H1 (cell line): Measurements from ENCODE around the gene PTPRO. TPM values are rescaled to one million over a fixed set of nuclear protein-coding genes. Genes with fewer than 3 reads are reported as not detected.

Source experiments
- BRCA1 ChIP-seq: IDR thresholded peaks from 2 replicates; pipeline ENCODE4 v1.6.1; 2012; ENCODE audit warnings: low read depth, low read length, improper control_type of control experiment
- CHD1 ChIP-seq: IDR thresholded peaks from 2 replicates; pipeline ENCODE4 v1.6.1; 2012; ENCODE audit warnings: low read depth, low read length, improper control_type of control experiment
- MAFK ChIP-seq: IDR thresholded peaks from 2 replicates; pipeline ENCODE4 v1.6.1; 2012; ENCODE audit warnings: low read depth, mild to moderate bottlenecking, improper control_type of control experiment, low read length
- RXRA ChIP-seq: IDR thresholded peaks from 2 replicates; pipeline ENCODE4 v1.6.1; 2011; ENCODE audit warnings: low read depth, mild to moderate bottlenecking, low read length, moderate library complexity; ENCODE audit not compliant: insufficient read depth
- SIX5 ChIP-seq: IDR thresholded peaks from 2 replicates; pipeline ENCODE4 v1.6.1; 2011; ENCODE audit warnings: mild to moderate bottlenecking, low read depth, low read length
- SP4 ChIP-seq: IDR thresholded peaks from 2 replicates; pipeline ENCODE4 v1.6.1; 2012; ENCODE audit warnings: low read length, inconsistent platforms
- SUZ12 ChIP-seq: fragments of 200-600 bp; sonication (generic); IDR thresholded peaks from 2 replicates; pipeline ENCODE4 v1.6.1; 2012; ENCODE audit warnings: mild to moderate bottlenecking, inconsistent platforms, low read length, moderate library complexity, mixed read lengths
- polyA plus RNA-seq, 7 experiments: library from polyadenylated mRNA; depleted of rRNA in 3 of 7; stranded (reverse) in 5 of 7; unstranded in 2 of 7; fragments of >200 nt in 5 of 7; fragments of 200-250 nt in 2 of 7; gene quantifications; 1 replicate in 5 of 7; 2 replicates in 1 of 7; 4 replicates in 1 of 7; pipeline versions ENCODE4 v1.2.1 to v1.2.3, GENCODE V29; 2011 to 2013; ENCODE audit warnings: missing spikeins in 2 of 7, mixed read lengths in 2 of 7
- total RNA-seq: library from RNA; stranded (reverse); fragmentation: NEBNext Ultra II Directional; extraction: Animal tissue kit (Norgen Biotek cat#: 25700); gene quantifications from 2 replicates; pipeline ENCODE4 v1.2.1, GENCODE V29; 2021
- TF ChIP-seq, protein P1 (sequence below): fragments of 300-600 bp; sonication (generic); IDR thresholded peaks from 2 replicates; pipeline ENCODE4 v1.7.1; 2012; ENCODE audit warnings: low read length, moderate library complexity, mild to moderate bottlenecking, inconsistent platforms; ENCODE audit not compliant: insufficient replicate concordance
- TF ChIP-seq, protein P2 (sequence below): IDR thresholded peaks from 2 replicates; pipeline ENCODE4 v1.6.1; 2011; ENCODE audit warnings: low read length, improper control_type of control experiment

PTPRO gene
- total and polyA plus RNA-seq, 2 of the 8 experiments (the other 6 are each of a cell fraction or from before 2014, with no cell fraction given): 0.73 to 1.7 TPM

DNA sequence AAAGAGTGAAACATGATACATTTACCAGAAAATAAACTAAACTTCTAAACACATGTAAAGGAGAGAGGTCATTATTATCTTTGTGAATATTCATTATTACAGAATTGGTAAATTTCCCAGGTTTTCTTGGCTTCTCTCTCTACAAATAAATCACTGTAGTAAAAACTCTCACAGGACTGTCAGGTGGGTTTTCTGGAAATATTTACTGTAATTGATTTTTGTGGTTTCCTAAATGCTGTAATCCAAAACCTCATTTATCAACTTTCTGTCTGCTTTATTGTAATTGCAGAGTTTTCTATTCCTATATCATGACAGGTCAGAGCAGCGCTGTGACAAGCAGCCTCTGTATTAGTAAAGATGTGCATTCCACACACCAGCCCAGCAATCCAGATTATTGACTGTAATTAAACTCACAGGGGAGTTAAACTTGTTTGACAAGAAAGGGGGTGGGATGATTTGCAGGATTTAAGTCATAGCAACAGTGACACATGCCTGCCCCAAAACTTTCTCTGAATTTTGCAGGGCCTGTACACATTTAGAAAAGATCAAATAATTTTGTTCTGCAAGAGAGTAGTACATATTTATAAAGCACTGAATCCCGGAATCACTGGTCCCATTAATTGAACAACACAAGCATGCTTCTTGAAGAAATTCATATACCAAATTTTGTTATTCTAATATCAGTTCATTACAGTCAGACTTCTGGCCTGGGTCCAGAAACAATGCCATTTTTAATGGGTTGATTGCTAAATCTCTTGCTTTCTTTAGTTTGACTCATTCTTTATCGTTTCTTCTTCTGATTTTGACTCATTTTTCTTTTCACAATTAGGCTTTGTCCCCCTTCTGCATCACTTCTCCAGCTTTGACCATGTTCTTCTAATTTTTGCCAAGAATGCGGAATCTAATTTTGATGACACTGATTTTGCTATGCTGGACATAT is 42.2 kb downstream of the PTPRO start (continued):
- TF ChIP-seq, protein P1, sequence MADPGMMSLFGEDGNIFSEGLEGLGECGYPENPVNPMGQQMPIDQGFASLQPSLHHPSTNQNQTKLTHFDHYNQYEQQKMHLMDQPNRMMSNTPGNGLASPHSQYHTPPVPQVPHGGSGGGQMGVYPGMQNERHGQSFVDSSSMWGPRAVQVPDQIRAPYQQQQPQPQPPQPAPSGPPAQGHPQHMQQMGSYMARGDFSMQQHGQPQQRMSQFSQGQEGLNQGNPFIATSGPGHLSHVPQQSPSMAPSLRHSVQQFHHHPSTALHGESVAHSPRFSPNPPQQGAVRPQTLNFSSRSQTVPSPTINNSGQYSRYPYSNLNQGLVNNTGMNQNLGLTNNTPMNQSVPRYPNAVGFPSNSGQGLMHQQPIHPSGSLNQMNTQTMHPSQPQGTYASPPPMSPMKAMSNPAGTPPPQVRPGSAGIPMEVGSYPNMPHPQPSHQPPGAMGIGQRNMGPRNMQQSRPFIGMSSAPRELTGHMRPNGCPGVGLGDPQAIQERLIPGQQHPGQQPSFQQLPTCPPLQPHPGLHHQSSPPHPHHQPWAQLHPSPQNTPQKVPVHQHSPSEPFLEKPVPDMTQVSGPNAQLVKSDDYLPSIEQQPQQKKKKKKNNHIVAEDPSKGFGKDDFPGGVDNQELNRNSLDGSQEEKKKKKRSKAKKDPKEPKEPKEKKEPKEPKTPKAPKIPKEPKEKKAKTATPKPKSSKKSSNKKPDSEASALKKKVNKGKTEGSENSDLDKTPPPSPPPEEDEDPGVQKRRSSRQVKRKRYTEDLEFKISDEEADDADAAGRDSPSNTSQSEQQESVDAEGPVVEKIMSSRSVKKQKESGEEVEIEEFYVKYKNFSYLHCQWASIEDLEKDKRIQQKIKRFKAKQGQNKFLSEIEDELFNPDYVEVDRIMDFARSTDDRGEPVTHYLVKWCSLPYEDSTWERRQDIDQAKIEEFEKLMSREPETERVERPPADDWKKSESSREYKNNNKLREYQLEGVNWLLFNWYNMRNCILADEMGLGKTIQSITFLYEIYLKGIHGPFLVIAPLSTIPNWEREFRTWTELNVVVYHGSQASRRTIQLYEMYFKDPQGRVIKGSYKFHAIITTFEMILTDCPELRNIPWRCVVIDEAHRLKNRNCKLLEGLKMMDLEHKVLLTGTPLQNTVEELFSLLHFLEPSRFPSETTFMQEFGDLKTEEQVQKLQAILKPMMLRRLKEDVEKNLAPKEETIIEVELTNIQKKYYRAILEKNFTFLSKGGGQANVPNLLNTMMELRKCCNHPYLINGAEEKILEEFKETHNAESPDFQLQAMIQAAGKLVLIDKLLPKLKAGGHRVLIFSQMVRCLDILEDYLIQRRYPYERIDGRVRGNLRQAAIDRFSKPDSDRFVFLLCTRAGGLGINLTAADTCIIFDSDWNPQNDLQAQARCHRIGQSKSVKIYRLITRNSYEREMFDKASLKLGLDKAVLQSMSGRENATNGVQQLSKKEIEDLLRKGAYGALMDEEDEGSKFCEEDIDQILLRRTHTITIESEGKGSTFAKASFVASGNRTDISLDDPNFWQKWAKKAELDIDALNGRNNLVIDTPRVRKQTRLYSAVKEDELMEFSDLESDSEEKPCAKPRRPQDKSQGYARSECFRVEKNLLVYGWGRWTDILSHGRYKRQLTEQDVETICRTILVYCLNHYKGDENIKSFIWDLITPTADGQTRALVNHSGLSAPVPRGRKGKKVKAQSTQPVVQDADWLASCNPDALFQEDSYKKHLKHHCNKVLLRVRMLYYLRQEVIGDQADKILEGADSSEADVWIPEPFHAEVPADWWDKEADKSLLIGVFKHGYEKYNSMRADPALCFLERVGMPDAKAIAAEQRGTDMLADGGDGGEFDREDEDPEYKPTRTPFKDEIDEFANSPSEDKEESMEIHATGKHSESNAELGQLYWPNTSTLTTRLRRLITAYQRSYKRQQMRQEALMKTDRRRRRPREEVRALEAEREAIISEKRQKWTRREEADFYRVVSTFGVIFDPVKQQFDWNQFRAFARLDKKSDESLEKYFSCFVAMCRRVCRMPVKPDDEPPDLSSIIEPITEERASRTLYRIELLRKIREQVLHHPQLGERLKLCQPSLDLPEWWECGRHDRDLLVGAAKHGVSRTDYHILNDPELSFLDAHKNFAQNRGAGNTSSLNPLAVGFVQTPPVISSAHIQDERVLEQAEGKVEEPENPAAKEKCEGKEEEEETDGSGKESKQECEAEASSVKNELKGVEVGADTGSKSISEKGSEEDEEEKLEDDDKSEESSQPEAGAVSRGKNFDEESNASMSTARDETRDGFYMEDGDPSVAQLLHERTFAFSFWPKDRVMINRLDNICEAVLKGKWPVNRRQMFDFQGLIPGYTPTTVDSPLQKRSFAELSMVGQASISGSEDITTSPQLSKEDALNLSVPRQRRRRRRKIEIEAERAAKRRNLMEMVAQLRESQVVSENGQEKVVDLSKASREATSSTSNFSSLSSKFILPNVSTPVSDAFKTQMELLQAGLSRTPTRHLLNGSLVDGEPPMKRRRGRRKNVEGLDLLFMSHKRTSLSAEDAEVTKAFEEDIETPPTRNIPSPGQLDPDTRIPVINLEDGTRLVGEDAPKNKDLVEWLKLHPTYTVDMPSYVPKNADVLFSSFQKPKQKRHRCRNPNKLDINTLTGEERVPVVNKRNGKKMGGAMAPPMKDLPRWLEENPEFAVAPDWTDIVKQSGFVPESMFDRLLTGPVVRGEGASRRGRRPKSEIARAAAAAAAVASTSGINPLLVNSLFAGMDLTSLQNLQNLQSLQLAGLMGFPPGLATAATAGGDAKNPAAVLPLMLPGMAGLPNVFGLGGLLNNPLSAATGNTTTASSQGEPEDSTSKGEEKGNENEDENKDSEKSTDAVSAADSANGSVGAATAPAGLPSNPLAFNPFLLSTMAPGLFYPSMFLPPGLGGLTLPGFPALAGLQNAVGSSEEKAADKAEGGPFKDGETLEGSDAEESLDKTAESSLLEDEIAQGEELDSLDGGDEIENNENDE: no peak
- TF ChIP-seq CHD1 (no peak), SP4 (no peak), BRCA1 (no peak), SUZ12 (no peak), SIX5 (no peak), MAFK (no peak), RXRA (no peak)
- TF ChIP-seq, protein P2, sequence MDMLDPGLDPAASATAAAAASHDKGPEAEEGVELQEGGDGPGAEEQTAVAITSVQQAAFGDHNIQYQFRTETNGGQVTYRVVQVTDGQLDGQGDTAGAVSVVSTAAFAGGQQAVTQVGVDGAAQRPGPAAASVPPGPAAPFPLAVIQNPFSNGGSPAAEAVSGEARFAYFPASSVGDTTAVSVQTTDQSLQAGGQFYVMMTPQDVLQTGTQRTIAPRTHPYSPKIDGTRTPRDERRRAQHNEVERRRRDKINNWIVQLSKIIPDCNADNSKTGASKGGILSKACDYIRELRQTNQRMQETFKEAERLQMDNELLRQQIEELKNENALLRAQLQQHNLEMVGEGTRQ: no peak
